Smooth muscle cell (in vitro differentiated cells): ENCODE measurements around the gene PHTF2. TPM values are rescaled to one million over a fixed set of nuclear protein-coding genes. Genes with fewer than 3 reads are reported as not detected.

Experiments used
- DNase-seq: peaks from one replicate; lab custom pipeline; 2025; ENCODE audit not compliant: unreplicated experiment; lab: John Stamatoyannopoulos, UW
- H2AFZ ChIP-seq: fragments of 200-600 bp; sonication (generic); 2 replicates; pipeline ENCODE4 v1.6.0; 2016; ENCODE audit warnings: antibody characterized with exemption, low read depth, mild to moderate bottlenecking
- H3F3A ChIP-seq: fragments of 200-600 bp; sonication (generic); 2 replicates; pipeline ENCODE4 v1.6.0; 2017; ENCODE audit warnings: antibody characterized with exemption, low read depth
- H3K27ac ChIP-seq: fragments of 200-600 bp; sonication (generic); 2 replicates; pipeline ENCODE4 v1.5.1; 2016; ENCODE audit warnings: low read depth, mild to moderate bottlenecking
- H3K27me3 ChIP-seq: fragments of 200-600 bp; sonication (generic); 2 replicates; pipeline ENCODE4 v1.6.1; 2016; ENCODE audit warnings: low read depth, mild to moderate bottlenecking
- H3K36me3 ChIP-seq: fragments of 200-600 bp; sonication (generic); 2 replicates; pipeline ENCODE4 v1.5.1; 2016; ENCODE audit warnings: low read depth
- H3K4me1 ChIP-seq: fragments of 200-600 bp; sonication (generic); 2 replicates; pipeline ENCODE4 v1.5.1; 2016; ENCODE audit warnings: low read depth
- H3K4me2 ChIP-seq: fragments of 200-600 bp; sonication (generic); 2 replicates; pipeline ENCODE4 v1.6.0; 2016; ENCODE audit warnings: mild to moderate bottlenecking
- H3K4me3 ChIP-seq: fragments of 200-600 bp; sonication (generic); 2 replicates; pipeline ENCODE4 v1.5.1; 2016; ENCODE audit warnings: mild to moderate bottlenecking
- H3K79me2 ChIP-seq: fragments of 200-600 bp; sonication (generic); 2 replicates; pipeline ENCODE4 v1.6.0; 2016; ENCODE audit warnings: low read depth, mild to moderate bottlenecking
- H3K9ac ChIP-seq: fragments of 200-600 bp; sonication (generic); 2 replicates; pipeline ENCODE4 v1.6.0; 2016; ENCODE audit warnings: low read depth
- H3K9me3 ChIP-seq: fragments of 200-600 bp; sonication (generic); replicated peaks from 2 replicates; pipeline ENCODE4 v1.5.1; 2016; ENCODE audit warnings: low read depth
- H4K20me1 ChIP-seq: fragments of 200-600 bp; sonication (generic); 2 replicates; pipeline ENCODE4 v1.6.0; 2016; ENCODE audit warnings: low read depth
- CTCF ChIP-seq: fragments of 200-600 bp; sonication (generic); IDR thresholded peaks from 2 replicates; pipeline ENCODE4 v1.5.1; 2017; ENCODE audit warnings: borderline replicate concordance, mild to moderate bottlenecking, antibody characterized with exemption; ENCODE audit not compliant: insufficient read depth, poor library complexity, severe bottlenecking
- WGBS: methylation state at CpG from one replicate; pipeline ENCODE4 v1.1.7; 2016; ENCODE audit warnings: low lambda C conversion rate; 5-methylcytosine and 5-hydroxymethylcytosine counted together
- polyA plus RNA-seq: library from polyadenylated mRNA; unstranded; fragments of >200 nt; fragmentation: Nextera tagmentation; extraction: Ambion mirVana; gene quantifications from 2 replicates; pipeline ENCODE4 v1.2.1, GENCODE V29; 2016
- total RNA-seq: library from RNA; depleted of rRNA; stranded (reverse); fragments of >200 nt; gene quantifications from 2 replicates; pipeline ENCODE4 v1.2.3, GENCODE V29; 2014

PHTF2 gene
- total and polyA plus RNA-seq, 2 experiments from 2014 or later, result 66.6 to 100 TPM

GRCh38 chr7:77799078-77799964 is 748 bp downstream of the PHTF2 start:
- peak overlapping the region; percentile 66 for H2AFZ ChIP-seq
- no peak for TF ChIP-seq CTCF

GRCh38 chr7:77800158-77800557 is 1.6 kb downstream of the PHTF2 start:
- Histone ChIP-seq H4K20me1 (peaks cover 8% of the 10 kb centered on the region), H3K9ac (peak overlapping the region; percentile 86), H3K36me3 (no peaks in the 10 kb centered on the region), H2AFZ (no peak overlapping the region), H3K27me3 (no peaks in the 10 kb centered on the region), H3F3A (peaks cover 4% of the 10 kb centered on the region), H3K4me3 (peak overlapping the region; percentile 93), H3K4me1 (peaks cover 21% of the 10 kb centered on the region), H3K27ac (peak overlapping the region; percentile 73), H3K4me2 (peak overlapping the region; percentile 89), H3K79me2 (peaks cover 93% of the 10 kb centered on the region), H3K9me3 (no peaks in the 10 kb centered on the region)
- 8% methylated on average over 4 of the region's 4 CpGs for WGBS
- DNase-seq, result no peak
- TF ChIP-seq CTCF, result no peak

More at GRCh38 chr7:77799078-77799964, 748 bp downstream of the PHTF2 start:
- 4% methylated on average over 34 of the region's 55 CpGs for WGBS
- Histone ChIP-seq H3K27me3 (no peaks in the 10 kb centered on the region), H3K9me3 (no peaks in the 10 kb centered on the region), H3K4me2 (peak overlapping the region; percentile 89), H4K20me1 (peaks cover 8% of the 10 kb centered on the region), H3K27ac (peak overlapping the region; percentile 73), H3K9ac (peak overlapping the region; percentile 86), H3K79me2 (peaks cover 91% of the 10 kb centered on the region), H3F3A (peaks cover 4% of the 10 kb centered on the region), H3K36me3 (no peaks in the 10 kb centered on the region), H3K4me1 (peaks cover 21% of the 10 kb centered on the region), H3K4me3 (peak overlapping the region; percentile 93)
- peak; percentile 28 for DNase-seq

- peak overlapping the region; percentile 73 for H3K27ac ChIP-seq
Observed at GRCh38 chr7:77800730-77801129, 2.2 kb downstream of the PHTF2 start.

More at GRCh38 chr7:77800730-77801129, 2.2 kb downstream of the PHTF2 start:
- Histone ChIP-seq H2AFZ (no peak overlapping the region), H3F3A (peaks cover 4% of the 10 kb centered on the region), H3K4me3 (peak overlapping the region; percentile 93), H3K9me3 (no peaks in the 10 kb centered on the region), H3K36me3 (peaks cover 5% of the 10 kb centered on the region), H3K4me1 (peaks cover 21% of the 10 kb centered on the region), H4K20me1 (peaks cover 8% of the 10 kb centered on the region), H3K27me3 (no peaks in the 10 kb centered on the region), H3K4me2 (peak overlapping the region; percentile 89), H3K9ac (peak overlapping the region; percentile 86), H3K79me2 (peaks cover 93% of the 10 kb centered on the region)
- 85% methylated on average over 2 of the region's 2 CpGs for whole genome bisulfite sequencing
- DNase-seq, result no peak
- TF ChIP-seq CTCF, result no peak
